ENCODE results near the gene FADD.

The FADD gene

GRCh38 chr11:70247042-70247709 is 44.1 kb downstream of the FADD start:
- Histone ChIP-seq H3K27ac (ENCODE audit: insufficient read depth in 1 of 2, low read depth in 1 of 2, low read length in 2 of 2, poor library complexity in 1 of 2, severe bottlenecking in 2 of 2) (no peak overlapping the region), H3K4me3 (ENCODE audit: control insufficient read depth in 1 of 7, extremely low read depth in 1 of 7, insufficient read depth in 4 of 7, low read depth in 2 of 7, low read length in 6 of 7) (no peak overlapping the region), H3K4me1 (ENCODE audit: control extremely low read depth in 1 of 4, control insufficient read depth in 4 of 4, insufficient read depth in 4 of 4, low read length in 3 of 4) (no peaks in the 10 kb centered on the region), H3K27me3 (replicated peaks in 2 of 5; ENCODE audit: control insufficient read depth in 4 of 5, insufficient read depth in 5 of 5, low read length in 4 of 5) (peaks cover 0 to 5% (median 1%) of the 10 kb centered on the region in 5 experiments), H3K9me3 (ENCODE audit: control extremely low read depth in 1 of 5, control insufficient read depth in 4 of 5, insufficient read depth in 2 of 5, low read depth in 1 of 5, low read length in 4 of 5) (peaks cover 0 to 5% (median 0%) of the 10 kb centered on the region in 5 experiments), H3K36me3 (ENCODE audit: control insufficient read depth in 4 of 4, insufficient read depth in 4 of 4, low read length in 3 of 4) (no peaks in the 10 kb centered on the region)
- WGBS (ENCODE audit: insufficient coverage): 74% methylated on average over 7 of the region's 8 CpGs
- POLR2A ChIA-PET: no interaction called here
- CTCF ChIA-PET: interaction anchor here (0.6 kb wide), 1 partner anchor 26 kb away, joined by 3 read pairs; no protein-coding TSS in a partner anchor
- peak in 2 of 3 donors; percentile 28 to 60 for DNase-seq

GRCh38 chr11:70247710-70248072 is 44.6 kb downstream of the FADD start:
- H3K36me3 ChIP-seq (ENCODE audit: control insufficient read depth in 4 of 4, insufficient read depth in 4 of 4, low read length in 3 of 4): no peaks in the 10 kb centered on the region
- ChIA-PET CTCF (no interaction called here), POLR2A (no interaction called here)
- no peak overlapping the region for H3K27ac ChIP-seq (ENCODE audit: insufficient read depth in 1 of 2, low read depth in 1 of 2, low read length in 2 of 2, poor library complexity in 1 of 2, severe bottlenecking in 2 of 2)
- DNase-seq: no peak
- H3K27me3 ChIP-seq (replicated peaks in 2 of 5; ENCODE audit: control insufficient read depth in 4 of 5, insufficient read depth in 5 of 5, low read length in 4 of 5): peaks cover 0 to 5% (median 1%) of the 10 kb centered on the region in 5 experiments
- H3K4me3 ChIP-seq (ENCODE audit: control insufficient read depth in 1 of 7, extremely low read depth in 1 of 7, insufficient read depth in 4 of 7, low read depth in 2 of 7, low read length in 6 of 7): no peak overlapping the region
- H3K9me3 ChIP-seq (ENCODE audit: control extremely low read depth in 1 of 5, control insufficient read depth in 4 of 5, insufficient read depth in 2 of 5, low read depth in 1 of 5, low read length in 4 of 5): peaks cover 0 to 5% (median 0%) of the 10 kb centered on the region in 5 experiments
- H3K4me1 ChIP-seq (ENCODE audit: control extremely low read depth in 1 of 4, control insufficient read depth in 4 of 4, insufficient read depth in 4 of 4, low read length in 3 of 4): no peaks in the 10 kb centered on the region
- 86% methylated on average over 4 of the region's 4 CpGs for WGBS (ENCODE audit: insufficient coverage)

GRCh38 chr11:70250876-70251658 is 48.0 kb downstream of the FADD start:
- H3K9me3 ChIP-seq (ENCODE audit: control extremely low read depth in 1 of 5, control insufficient read depth in 4 of 5, insufficient read depth in 2 of 5, low read depth in 1 of 5, low read length in 4 of 5): peaks cover 0 to 4% (median 0%) of the 10 kb centered on the region in 5 experiments
- peaks cover 0 to 2% (median 0%) of the 10 kb centered on the region in 5 experiments for H3K27me3 ChIP-seq (replicated peaks in 2 of 5; ENCODE audit: control insufficient read depth in 4 of 5, insufficient read depth in 5 of 5, low read length in 4 of 5)
- H3K4me3 ChIP-seq (ENCODE audit: control insufficient read depth in 1 of 7, extremely low read depth in 1 of 7, insufficient read depth in 4 of 7, low read depth in 2 of 7, low read length in 6 of 7): peak overlapping the region in 1 of 7 experiments; percentile 10
- CTCF ChIA-PET: no interaction called here
- no peak overlapping the region for H3K27ac ChIP-seq (ENCODE audit: insufficient read depth in 1 of 2, low read depth in 1 of 2, low read length in 2 of 2, poor library complexity in 1 of 2, severe bottlenecking in 2 of 2)
- no peaks in the 10 kb centered on the region for H3K4me1 ChIP-seq (ENCODE audit: control extremely low read depth in 1 of 4, control insufficient read depth in 4 of 4, insufficient read depth in 4 of 4, low read length in 3 of 4)
- 94% methylated on average over 11 of the region's 16 CpGs for WGBS (ENCODE audit: insufficient coverage)
- POLR2A ChIA-PET: no interaction called here
- no peaks in the 10 kb centered on the region for H3K36me3 ChIP-seq (ENCODE audit: control insufficient read depth in 4 of 4, insufficient read depth in 4 of 4, low read length in 3 of 4)
- no peak for DNase-seq

GRCh38 chr11:70251659-70252321 is 48.7 kb downstream of the FADD start:
- CTCF ChIA-PET: no interaction called here
- H3K4me3 ChIP-seq (ENCODE audit: control insufficient read depth in 1 of 7, extremely low read depth in 1 of 7, insufficient read depth in 4 of 7, low read depth in 2 of 7, low read length in 6 of 7): no peak overlapping the region
- no peak overlapping the region for H3K27ac ChIP-seq (ENCODE audit: insufficient read depth in 1 of 2, low read depth in 1 of 2, low read length in 2 of 2, poor library complexity in 1 of 2, severe bottlenecking in 2 of 2)
- no peak for DNase-seq
- peaks cover 0 to 2% (median 0%) of the 10 kb centered on the region in 5 experiments for H3K27me3 ChIP-seq (replicated peaks in 2 of 5; ENCODE audit: control insufficient read depth in 4 of 5, insufficient read depth in 5 of 5, low read length in 4 of 5)
- H3K9me3 ChIP-seq (ENCODE audit: control extremely low read depth in 1 of 5, control insufficient read depth in 4 of 5, insufficient read depth in 2 of 5, low read depth in 1 of 5, low read length in 4 of 5): peaks cover 0 to 4% (median 0%) of the 10 kb centered on the region in 5 experiments
- no peaks in the 10 kb centered on the region for H3K4me1 ChIP-seq (ENCODE audit: control extremely low read depth in 1 of 4, control insufficient read depth in 4 of 4, insufficient read depth in 4 of 4, low read length in 3 of 4)
- POLR2A ChIA-PET: no interaction called here
- H3K36me3 ChIP-seq (ENCODE audit: control insufficient read depth in 4 of 4, insufficient read depth in 4 of 4, low read length in 3 of 4): no peaks in the 10 kb centered on the region
- 95% methylated on average over 20 of the region's 21 CpGs for WGBS (ENCODE audit: insufficient coverage)

- ChIA-PET CTCF (no interaction called here), POLR2A (no interaction called here)
- Histone ChIP-seq H3K27me3 (replicated peaks in 2 of 5; ENCODE audit: control insufficient read depth in 4 of 5, insufficient read depth in 5 of 5, low read length in 4 of 5) (peaks cover 0 to 3% (median 0%) of the 10 kb centered on the region in 5 experiments), H3K4me1 (ENCODE audit: control extremely low read depth in 1 of 4, control insufficient read depth in 4 of 4, insufficient read depth in 4 of 4, low read length in 3 of 4) (no peaks in the 10 kb centered on the region), H3K4me3 (ENCODE audit: control insufficient read depth in 1 of 7, extremely low read depth in 1 of 7, insufficient read depth in 4 of 7, low read depth in 2 of 7, low read length in 6 of 7) (no peak overlapping the region), H3K27ac (ENCODE audit: insufficient read depth in 1 of 2, low read depth in 1 of 2, low read length in 2 of 2, poor library complexity in 1 of 2, severe bottlenecking in 2 of 2) (no peak overlapping the region), H3K9me3 (ENCODE audit: control extremely low read depth in 1 of 5, control insufficient read depth in 4 of 5, insufficient read depth in 2 of 5, low read depth in 1 of 5, low read length in 4 of 5) (no peaks in the 10 kb centered on the region), H3K36me3 (ENCODE audit: control insufficient read depth in 4 of 4, insufficient read depth in 4 of 4, low read length in 3 of 4) (no peaks in the 10 kb centered on the region)
- WGBS (ENCODE audit: insufficient coverage): 99% methylated on average over 11 of the region's 12 CpGs
- no peak for DNase-seq
These were observed 49.7 kb downstream of the FADD start for GRCh38 chr11:70252844-70253243.

GRCh38 chr11:70255477-70256116 is 52.5 kb downstream of the FADD start:
- Histone ChIP-seq H3K36me3 (ENCODE audit: control insufficient read depth in 4 of 4, insufficient read depth in 4 of 4, low read length in 3 of 4) (no peaks in the 10 kb centered on the region), H3K9me3 (ENCODE audit: control extremely low read depth in 1 of 5, control insufficient read depth in 4 of 5, insufficient read depth in 2 of 5, low read depth in 1 of 5, low read length in 4 of 5) (no peaks in the 10 kb centered on the region), H3K27me3 (replicated peaks in 2 of 5; ENCODE audit: control insufficient read depth in 4 of 5, insufficient read depth in 5 of 5, low read length in 4 of 5) (peaks cover 0 to 3% (median 0%) of the 10 kb centered on the region in 5 experiments), H3K27ac (ENCODE audit: insufficient read depth in 1 of 2, low read depth in 1 of 2, low read length in 2 of 2, poor library complexity in 1 of 2, severe bottlenecking in 2 of 2) (no peak overlapping the region), H3K4me3 (ENCODE audit: control insufficient read depth in 1 of 7, extremely low read depth in 1 of 7, insufficient read depth in 4 of 7, low read depth in 2 of 7, low read length in 6 of 7) (no peak overlapping the region), H3K4me1 (ENCODE audit: control extremely low read depth in 1 of 4, control insufficient read depth in 4 of 4, insufficient read depth in 4 of 4, low read length in 3 of 4) (no peaks in the 10 kb centered on the region)
- ChIA-PET POLR2A (interaction anchor here (0.6 kb wide), 1 partner anchor 591 kb away, joined by 3 read pairs; no protein-coding TSS in a partner anchor), CTCF (no interaction called here)
- no peak for DNase-seq
- WGBS (ENCODE audit: insufficient coverage): 94% methylated on average over 4 of the region's 12 CpGs

All from common myeloid progenitor, CD34-positive (primary cell).